ENCODE results near the gene THAP4.

THAP4 gene

GRCh38 chr2:241534701-241535375 is 102.1 kb downstream of the THAP4 start:
- WGBS (ENCODE audit: insufficient coverage, insufficient read length): no CpG with 5 or more reads among the region's 17 CpGs
- no peaks in the 10 kb centered on the region for H3K36me3 ChIP-seq (ENCODE audit: control insufficient read depth, insufficient read depth, low read length)
- no peak for DNase-seq (ENCODE audit: low read depth, low spot score)
- H3K27ac ChIP-seq (ENCODE audit: low read length): no peak overlapping the region
- H3K9me3 ChIP-seq (ENCODE audit: control insufficient read depth, insufficient read depth, low read length): no peaks in the 10 kb centered on the region
- no peak overlapping the region for H3K4me3 ChIP-seq (ENCODE audit: low read length)
- H3K27me3 ChIP-seq (ENCODE audit: control insufficient read depth, insufficient read depth, low read length): no peaks in the 10 kb centered on the region
- H3K4me1 ChIP-seq (ENCODE audit: control insufficient read depth, insufficient read depth, low read length): no peaks in the 10 kb centered on the region
